ENCODE measurements around the gene LAMA5.

Gene LAMA5

DNA sequence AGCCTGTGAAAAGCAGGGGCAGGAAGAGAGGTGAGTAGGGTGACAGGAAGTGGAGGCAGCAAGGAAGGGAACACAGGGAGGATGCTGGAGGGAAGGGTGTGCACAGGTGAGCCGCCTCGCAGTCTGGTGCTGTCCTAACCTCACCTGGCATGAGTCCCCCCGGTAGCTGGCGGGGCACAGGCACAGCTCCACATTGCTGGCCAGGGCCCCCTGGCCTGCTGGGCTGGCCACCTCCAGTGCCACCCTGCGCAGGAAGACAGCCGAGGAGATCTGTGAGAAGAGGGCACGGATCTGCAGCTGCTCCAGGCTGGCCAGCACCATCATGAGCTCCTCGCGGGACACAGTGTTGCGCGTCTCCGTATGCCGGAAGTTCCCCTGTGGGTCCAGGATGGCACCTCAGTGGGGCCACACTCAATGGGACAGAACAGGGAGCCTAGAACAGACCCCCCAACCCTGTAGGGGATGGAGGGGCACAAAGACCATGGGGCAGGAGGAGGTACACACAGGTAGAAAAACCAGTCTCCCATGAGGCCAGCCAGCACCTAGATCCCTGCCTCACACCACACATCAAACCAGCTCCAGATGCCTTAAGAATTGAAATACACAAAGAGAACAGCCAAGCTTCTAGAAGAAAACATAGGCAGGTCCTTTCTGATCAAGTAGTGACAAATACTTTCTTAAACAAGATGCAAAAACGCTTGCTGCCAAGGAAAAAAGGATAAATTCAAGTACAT is 41.8 kb downstream of the LAMA5 start:
- no peak for DNase-seq

DNA sequence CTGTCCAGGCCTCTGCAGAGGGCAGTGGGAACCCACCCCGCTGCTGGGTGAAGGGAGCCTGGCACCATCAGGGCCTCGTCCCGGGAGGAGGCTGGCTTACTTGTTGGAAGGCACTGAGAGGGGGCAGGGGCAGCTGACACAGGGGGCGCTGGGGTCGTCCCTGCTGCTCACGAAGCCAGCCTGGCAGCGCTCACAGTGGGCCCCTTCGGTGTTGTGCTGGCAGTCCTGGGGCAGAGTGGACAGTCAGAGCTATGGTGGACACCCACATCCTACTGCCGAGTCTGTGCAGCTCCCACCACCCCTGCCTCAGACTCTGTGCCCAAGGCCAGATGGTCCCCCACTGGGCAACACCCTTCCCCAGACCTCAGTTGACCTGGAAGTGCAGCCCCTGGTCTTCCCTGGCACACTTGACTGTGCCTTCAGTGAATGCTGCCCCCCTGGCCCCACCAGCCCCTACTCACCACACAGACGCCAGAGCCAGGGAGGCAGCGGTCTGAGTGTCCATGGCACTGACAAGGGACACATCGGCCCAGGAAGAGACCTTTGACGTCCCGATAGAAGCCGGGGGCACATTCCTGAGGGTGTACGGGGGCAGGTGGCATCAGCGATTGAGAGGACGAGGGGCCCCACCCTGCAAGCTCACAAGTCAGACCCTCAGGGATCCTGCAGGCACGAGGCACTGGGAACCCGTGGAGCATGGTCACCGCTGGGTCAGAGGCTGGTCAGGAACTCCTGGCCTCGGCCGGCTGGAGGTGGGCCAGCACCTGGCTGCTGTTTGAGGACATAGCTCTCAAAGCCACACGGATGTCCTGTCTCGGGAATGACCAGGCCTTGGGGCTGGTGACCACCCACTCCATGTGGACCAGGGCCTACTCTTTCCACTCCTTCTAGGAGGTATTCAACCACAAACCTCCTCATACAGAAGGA is 42.9 kb downstream of the LAMA5 start:
- DNase-seq, result no peak

GRCh38 chr20:62323146-62323979 is 43.7 kb downstream of the LAMA5 start:
- no peak for DNase-seq

DNA sequence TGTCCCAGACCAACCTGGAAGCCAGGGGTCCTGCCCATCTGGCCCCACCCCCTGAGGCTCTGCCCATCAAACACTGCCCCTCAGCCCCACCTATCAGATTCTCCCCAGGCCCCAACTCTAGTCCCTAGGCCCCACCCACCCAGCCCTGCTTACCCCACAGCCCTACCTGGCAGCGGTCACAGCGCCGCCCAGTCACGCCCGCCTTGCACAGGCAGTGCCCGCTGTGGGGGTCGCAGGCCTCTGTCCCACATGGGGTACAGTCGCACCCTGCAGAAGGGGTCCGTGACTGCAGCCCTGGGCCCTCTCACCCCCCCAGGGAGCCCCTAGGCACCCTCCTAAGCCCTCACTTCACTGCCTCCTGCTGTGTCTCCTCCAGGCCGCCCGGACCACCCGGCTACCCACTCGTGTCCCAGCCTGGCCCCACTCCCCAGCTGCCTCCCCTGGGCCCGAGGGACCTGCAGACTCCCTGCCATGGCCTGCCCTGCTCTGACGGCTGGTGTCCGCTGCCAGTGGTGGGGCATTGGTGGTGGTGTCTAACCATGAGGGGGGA is 44.5 kb downstream of the LAMA5 start:
- no peak for DNase-seq

DNA sequence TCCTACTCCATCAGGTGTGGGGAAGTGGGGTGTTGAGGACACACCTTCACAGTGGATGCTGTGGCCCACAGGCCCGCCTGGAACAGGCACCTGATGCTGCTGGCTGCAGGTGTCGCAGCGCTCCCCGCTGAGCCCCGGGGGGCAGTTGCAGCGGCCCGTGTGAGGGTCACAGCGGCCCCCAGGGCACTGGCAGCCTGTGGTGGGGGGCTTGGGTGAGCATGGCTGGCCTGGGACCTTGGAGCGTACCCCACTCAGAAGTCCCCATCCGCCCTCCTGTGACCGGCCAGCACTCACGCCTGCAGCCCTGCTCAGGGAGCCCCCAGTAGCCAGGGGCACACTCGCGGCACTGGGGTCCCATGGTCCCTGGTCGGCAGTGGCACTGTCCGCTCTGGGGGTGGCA is 45.1 kb downstream of the LAMA5 start:
- no peak for DNase-seq

DNA sequence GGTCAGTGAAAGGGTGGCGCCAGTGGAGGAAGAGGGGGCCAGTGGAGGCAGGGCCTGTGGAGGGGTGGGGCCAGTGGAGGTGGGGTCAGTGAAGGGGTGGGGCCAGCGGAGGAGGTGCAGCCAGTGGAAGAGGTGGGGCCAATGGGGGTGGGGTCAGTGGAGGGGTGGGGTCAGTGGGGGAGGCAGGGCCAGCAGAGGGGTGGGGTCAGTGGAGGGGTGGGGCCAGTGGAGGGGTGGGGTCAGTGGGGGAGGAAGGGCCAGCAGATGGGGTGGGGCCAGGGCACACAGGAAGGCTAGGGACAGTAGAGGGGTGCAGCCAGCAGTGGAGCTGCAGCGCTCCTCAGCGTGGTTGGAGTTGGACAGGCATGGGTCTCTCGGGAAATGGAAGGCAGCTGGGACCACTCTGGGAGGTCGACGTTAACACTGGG is 45.6 kb downstream of the LAMA5 start:
- no peak for DNase-seq

GRCh38 chr20:62320581-62321354 is 46.3 kb downstream of the LAMA5 start:
- DNase-seq, result no peak

GRCh38 chr20:62319346-62319909 is 47.7 kb downstream of the LAMA5 start:
- no peak for DNase-seq

- DNase-seq, result no peak
Measured at GRCh38 chr20:62318400-62319345, 48.4 kb downstream of the LAMA5 start.

DNA sequence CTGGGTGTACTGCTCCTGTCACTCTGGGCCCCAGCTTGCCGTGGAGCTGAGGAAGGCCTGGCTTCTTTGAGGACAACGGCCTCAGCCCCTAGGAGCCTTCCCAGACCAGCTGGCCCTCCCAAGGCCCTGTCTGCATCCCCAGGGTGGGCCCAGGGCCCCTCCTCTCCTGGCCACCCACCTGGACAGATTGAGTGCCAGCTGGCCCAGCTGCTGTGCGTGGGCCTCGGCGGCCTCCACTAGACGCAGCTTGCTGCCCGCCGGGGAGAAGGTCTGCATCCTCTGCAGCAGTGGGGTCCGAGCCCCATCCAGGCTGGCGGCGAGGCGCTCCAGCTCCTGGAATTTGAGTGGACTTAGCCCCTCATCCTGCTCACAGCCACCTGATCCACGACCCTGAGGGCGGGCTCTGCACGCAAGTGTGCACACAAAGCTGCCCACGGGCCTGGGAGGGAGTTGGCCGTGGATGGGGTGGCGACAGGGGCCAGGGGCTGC is 49.9 kb downstream of the LAMA5 start:
- DNase-seq, result no peak

GRCh38 chr20:62316331-62317166 is 50.6 kb downstream of the LAMA5 start:
- DNase-seq, result no peak

DNA sequence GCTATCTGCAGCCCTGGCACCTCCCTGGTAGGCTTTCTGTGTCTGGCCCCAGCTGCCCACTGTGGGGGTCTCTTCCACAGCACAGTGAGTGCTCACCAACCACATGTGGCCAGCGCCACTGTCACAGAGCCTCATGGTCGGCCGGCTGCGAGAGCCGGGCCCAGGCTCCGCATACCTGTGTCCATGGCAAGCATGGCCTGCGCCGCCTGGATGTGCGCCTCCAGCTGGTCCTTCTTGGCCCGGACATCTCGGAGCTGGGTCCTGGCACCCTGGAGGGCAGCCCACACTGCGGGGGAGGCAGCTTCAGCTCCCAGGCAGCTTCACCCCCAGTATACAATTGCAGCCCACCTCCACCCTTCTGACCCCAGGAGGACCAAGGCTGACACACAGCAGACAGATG is 51.3 kb downstream of the LAMA5 start:
- no peak for DNase-seq

DNA sequence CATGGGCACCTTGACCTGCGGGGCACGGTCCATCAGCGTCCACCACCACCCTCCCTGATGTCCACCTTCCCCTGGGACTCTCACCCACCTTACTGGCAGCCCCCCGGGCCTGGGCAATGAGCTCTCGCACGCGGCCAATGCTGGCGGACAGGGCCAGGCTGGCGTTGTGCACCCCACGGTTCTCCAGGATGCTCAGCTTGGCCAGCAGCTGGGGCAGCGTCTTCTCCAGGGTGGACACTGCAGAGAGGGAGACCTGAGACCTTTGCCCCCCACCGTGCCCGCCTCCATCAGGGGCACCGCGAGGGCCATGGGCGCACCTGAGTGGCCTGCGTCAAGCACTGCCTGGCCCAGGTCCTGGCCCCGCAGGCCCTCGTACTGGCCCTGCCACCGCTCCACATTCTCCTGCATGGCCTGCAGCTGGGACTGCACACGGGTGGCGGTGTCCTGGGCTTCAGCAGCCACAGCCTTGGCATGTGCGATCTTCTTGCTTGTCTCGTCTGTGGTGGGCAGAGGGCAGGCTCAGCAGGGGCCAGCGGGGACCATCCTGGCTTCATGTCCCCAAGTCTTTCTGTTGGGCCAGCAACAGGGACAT is 52.3 kb downstream of the LAMA5 start:
- no peak for DNase-seq

GRCh38 chr20:62314339-62314638 is 52.8 kb downstream of the LAMA5 start:
- DNase-seq, result no peak

- no peak for DNase-seq
Measured at GRCh38 chr20:62313460-62314338, 53.4 kb downstream of the LAMA5 start.

DNA sequence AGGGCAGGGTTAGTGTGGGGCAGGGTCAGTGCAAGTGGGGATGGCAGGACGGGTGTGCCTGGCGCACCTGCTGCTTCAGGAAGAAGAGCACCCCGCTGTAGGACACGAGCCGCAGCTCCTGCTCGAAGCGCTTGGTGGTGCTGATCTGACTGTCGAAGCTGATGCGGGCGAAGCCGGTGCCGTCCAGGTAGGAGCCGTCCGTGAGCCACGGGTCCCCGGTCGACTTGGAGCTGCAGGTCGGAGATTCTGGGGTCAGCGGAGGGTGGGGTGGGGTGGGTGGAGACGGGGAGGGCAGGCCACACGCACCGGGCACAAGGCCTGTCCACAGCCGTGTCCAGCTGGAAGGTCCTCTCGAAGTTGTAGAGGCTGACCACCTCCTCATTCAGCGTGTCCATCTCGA is 54.1 kb downstream of the LAMA5 start:
- no peak for DNase-seq

- DNase-seq, result no peak
Measured at GRCh38 chr20:62312662-62312977, 54.5 kb downstream of the LAMA5 start.

Data from NCI-H226 (cell line).